ENCODE results near the gene NUP88.
"Not testable (repeated sequence)": the region's sequence is repeated elsewhere in the genome, so short reads cannot be mapped to it uniquely, and the experiment has no call there.

The NUP88 gene

DNA sequence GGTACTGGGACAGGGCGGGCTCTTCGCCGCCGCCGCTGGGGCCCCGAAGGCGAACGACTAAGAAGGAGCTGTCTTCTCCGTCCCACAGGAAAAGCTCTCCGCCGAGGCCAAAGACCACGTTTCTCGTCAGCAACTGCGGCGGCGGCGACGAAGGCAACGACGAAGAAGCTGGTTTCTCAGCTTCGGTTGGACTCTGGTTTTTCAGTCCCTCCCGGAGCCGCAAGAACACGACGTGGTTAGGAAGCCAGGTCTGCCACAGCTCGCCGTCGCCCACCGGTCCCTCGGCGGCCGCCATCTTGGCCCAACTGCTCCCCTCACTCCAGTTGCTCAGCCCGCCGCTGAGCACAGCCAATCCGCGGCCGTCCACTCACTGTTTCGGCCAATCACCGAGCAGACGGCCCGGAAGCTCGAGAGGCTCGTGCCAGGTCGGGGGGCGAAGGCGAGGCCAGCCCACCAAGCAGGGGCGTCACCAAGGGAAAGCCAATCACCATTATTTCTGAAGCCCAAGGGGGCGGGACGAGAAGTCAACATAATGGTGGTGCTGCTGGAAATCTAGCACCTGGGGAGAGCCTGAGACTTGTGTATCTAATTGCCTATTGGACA is at the start of gene NUP88:
TSS of gene NUP88 (minus strand) at position 307 of the 603 bp plus-strand sequence. CDS start at position 295, 12 bp downstream.
- DNase-seq (ENCODE audit: low read depth): peak; percentile 86

- no peak for DNase-seq (ENCODE audit: low read depth)
Observed at GRCh38 chr17:5468075-5468473, 48.6 kb upstream of the NUP88 start.

- DNase-seq (ENCODE audit: low read depth): no peak
Observed at GRCh38 chr17:5467416-5467815, 48.0 kb upstream of the NUP88 start.

GRCh38 chr17:5466295-5466694 is 46.8 kb upstream of the NUP88 start:
- DNase-seq (ENCODE audit: low read depth): no peak

- no peak for DNase-seq (ENCODE audit: low read depth)
Observed at GRCh38 chr17:5464717-5465507, 45.5 kb upstream of the NUP88 start.

DNA sequence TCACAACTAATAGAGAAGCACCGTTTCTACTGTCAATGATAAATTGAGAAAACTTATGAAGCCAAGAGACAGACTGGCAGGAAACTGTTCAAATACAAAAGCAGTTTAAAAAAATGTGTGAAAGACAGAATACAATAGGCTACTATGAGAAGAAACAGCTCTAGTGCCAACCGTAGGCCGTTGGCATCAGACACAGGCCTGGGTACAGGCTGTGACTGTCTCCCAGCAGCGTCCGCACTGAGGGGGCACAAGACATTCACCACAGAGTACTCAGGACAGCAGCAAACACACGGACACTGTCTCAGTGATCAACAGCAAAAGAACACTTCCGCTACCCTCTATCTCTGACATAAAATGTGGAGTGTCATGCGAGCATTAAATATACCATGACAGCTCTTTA is 27.3 kb upstream of the NUP88 start:
- DNase-seq (ENCODE audit: low read depth): no peak

DNA sequence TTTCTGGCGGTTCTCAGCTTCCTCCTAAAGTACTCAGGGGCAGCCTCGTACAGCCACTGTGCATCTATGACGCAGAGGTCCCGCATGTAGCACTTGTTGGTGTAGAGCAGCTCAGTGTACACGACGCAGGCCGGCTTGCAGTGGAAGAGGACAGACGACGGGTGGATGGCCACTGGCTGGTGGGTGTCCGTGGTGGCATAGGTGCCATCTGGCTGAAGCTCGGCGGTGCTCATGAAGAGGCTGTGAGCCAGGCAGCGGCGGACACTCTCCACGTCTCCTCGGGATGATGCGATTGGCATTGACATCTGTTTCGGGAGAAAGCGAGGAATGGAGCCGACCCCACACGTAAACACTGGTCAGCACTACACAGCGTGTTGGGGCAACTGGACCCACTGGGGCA is 24.7 kb upstream of the NUP88 start:
- DNase-seq (ENCODE audit: low read depth): no peak

GRCh38 chr17:5443728-5444127 is 24.3 kb upstream of the NUP88 start:
- no peak for DNase-seq (ENCODE audit: low read depth)

DNA sequence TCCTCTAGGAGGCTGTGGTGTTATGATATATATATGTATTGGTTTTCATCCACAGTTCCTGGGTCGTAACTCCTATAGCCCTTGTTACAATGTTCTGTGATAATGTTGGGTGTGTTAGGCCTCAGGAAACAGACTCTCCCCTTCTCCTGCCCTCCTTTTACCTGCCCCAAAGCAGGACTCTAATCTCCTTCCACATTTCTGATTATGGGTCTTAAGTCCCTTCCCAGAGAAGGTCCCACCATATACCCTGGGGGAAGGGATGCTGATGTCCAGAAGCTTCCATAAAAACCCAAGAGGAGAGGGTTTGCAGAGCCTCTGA is 19.9 kb upstream of the NUP88 start:
- DNase-seq (ENCODE audit: low read depth): no peak

DNA sequence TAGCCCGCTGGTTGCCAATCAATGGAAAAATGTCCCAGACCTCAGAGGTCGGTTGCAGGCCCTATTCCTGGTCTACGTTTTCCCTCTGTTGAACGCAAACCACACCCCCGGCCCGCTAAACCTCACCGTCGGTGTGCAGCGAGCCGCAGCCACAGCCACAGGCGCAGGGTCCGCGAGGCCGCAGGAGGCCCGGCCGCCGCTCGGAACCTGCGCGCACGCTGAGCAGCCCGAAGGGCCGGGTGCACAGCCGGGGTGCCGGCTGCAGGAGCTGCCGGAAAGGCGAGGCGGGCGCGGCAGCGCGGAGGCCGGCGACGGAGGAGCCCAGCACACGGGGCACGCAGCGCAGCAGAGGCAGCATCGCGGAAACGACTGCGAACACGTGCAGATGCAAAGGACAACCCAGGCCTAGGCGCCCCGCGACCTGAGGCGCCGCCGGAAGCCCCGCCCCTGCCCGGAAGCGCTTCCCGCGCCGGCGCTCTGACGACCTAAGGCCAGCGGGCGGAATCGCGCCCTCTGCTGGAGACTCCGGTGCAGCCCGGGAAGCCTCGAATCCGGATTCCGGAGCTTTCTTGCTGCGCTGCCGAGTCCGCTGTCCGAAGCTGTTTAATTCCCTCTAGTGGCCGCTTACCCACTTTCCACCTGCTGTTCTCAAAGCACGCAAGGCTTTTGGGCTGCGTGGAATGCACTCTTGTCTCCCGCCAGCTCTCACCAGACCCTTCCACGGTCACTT is 19.4 kb upstream of the NUP88 start, which contains the start of gene C1QBP:
TSS of gene C1QBP (minus strand) at position 440 of the 730 bp plus-strand sequence. CDS start at position 358, 82 bp downstream.
- peak; percentile 55 for DNase-seq (ENCODE audit: low read depth)

- no peak for DNase-seq (ENCODE audit: low read depth)
Observed at GRCh38 chr17:5437721-5438317, 18.4 kb upstream of the NUP88 start.

GRCh38 chr17:5435781-5436315 is 16.4 kb upstream of the NUP88 start:
- not testable (repeated sequence) for DNase-seq (ENCODE audit: low read depth)

- DNase-seq (ENCODE audit: low read depth): no peak
Observed at GRCh38 chr17:5434984-5435383, 15.5 kb upstream of the NUP88 start.

DNA sequence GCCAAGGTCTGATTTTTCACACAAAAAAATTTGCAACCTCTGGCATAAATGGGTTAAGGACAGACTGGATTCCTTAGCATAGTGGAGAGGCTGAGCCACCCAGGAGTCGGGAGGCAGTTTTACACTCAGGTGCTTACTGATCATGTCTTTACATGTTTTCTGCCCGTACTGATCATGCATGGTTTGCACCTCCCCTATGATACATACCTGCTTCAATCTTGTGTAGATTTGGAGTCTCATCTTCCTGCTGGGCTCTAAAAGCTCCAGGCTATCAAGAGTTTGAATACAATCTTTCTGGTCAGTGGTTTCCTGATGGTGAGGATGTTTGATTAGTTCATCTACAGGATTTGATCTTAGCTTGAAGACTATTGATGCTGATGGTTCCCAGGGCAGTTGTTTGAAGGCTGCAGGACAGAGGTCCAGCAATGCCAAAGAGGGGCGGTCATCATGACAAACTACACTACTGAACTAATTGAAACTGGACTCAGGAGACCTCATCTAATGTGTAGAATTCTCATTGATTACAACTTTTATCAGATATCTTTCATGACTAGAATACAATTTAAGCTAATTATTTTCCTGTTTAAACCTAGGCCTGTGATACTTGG is 12.6 kb upstream of the NUP88 start:
- no peak for DNase-seq (ENCODE audit: low read depth)

GRCh38 chr17:5431234-5431633 is 11.8 kb upstream of the NUP88 start:
- not testable (repeated sequence) for DNase-seq (ENCODE audit: low read depth)

DNA sequence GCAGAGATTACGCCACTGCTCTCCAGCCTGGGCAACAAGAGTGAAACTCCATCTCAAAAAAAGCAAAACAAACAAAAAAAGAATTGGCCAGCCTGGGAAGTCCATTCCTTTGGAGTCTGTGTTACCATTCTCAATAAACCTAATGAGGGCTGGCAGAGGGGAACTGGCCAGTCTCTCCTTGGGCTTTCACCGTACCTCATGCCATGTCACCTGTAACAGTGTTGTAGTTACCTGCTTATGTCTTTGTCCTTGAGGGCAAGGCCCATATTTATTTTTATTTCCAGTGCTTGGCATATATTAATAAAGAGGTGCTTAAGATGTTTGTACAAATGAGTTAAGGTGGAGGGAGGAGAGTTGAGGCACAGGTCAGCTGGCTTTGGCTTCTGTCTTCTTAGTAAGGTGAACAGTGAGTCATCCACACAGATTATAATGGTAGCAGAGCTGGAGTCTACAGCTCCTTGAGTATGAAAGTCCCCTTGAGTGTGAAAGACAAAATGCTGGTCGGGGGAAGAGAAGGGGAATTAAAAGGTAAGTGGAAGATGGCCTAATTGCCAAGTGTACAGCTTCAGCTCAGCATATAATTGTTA is 11.0 kb upstream of the NUP88 start:
- no peak for DNase-seq (ENCODE audit: low read depth)

GRCh38 chr17:5429191-5429887 is 9.9 kb upstream of the NUP88 start:
- DNase-seq (ENCODE audit: low read depth): no peak

GRCh38 chr17:5425826-5426225 is 6.4 kb upstream of the NUP88 start:
- DNase-seq (ENCODE audit: low read depth): no peak

DNA sequence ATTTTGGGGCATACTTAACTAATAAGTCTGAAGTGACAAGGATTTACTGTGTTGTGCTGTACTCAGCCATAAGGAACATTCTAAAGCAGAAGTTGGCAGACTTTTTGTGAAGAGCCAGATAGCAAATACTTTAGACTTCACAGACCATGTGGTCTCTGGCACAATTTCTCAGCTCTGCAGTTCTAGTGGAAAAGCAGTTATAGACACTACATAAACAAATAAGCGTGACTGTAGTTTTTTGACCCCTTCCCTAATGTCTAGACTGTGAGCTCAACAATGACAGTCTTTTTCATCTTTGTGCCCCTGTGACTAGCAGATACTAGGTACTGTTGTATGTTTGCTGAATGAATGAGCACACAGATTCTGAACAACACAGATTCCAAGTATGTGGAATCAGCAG is 5.4 kb upstream of the NUP88 start:
- DNase-seq (ENCODE audit: low read depth): no peak

DNA sequence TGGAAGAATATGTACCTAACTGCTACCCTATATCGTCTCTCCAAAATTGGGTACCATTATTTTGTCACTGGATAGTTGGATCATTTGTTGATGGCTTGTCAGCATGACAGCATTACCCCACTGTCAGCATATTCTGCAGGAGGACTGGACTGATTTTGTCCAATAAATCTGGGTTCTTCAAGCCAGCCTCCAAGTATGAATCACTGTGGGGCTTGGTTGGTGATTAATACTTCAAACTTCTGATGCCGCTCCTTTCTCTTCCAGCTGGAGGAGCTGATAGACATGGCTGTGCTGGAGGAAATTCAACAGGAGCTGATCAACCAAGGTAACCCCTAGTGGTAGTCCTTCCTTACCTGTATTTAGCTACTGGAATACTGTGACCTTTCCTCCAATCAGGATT is 3.0 kb upstream of the NUP88 start:
- no peak for DNase-seq (ENCODE audit: low read depth)

All from non-pigmented ciliary epithelial cell (primary cell).